Progenitor cell of endocrine pancreas (in vitro differentiated cells): ENCODE measurements around the gene CHAD. TPM values are rescaled to one million over a fixed set of nuclear protein-coding genes. Genes with fewer than 3 reads are reported as not detected.

Source experiments
- DNase-seq: peaks from one replicate; pipeline ENCODE4 v3.0.0; 2021; ENCODE audit warnings: low spot score; ENCODE audit not compliant: unreplicated experiment
- H3K27ac Mint-ChIP-seq: 2 replicates; pipeline ENCODE4 v1.8.0; 2021; ENCODE audit warnings: mild to moderate bottlenecking, moderate library complexity, mixed read lengths
- H3K27me3 Mint-ChIP-seq: 2 replicates; pipeline ENCODE4 v1.8.0; 2021; ENCODE audit warnings: mixed read lengths
- H3K36me3 Mint-ChIP-seq: 2 replicates; pipeline ENCODE4 v1.8.0; 2022; ENCODE audit warnings: mixed read lengths; ENCODE audit not compliant: insufficient read depth
- H3K4me1 Mint-ChIP-seq: 2 replicates; pipeline ENCODE4 v1.8.0; 2021; ENCODE audit warnings: low read depth, mixed read lengths
- H3K4me3 Mint-ChIP-seq: 2 replicates; pipeline ENCODE4 v1.8.0; 2021; ENCODE audit warnings: low read depth, mild to moderate bottlenecking, moderate library complexity, mixed read lengths
- H3K9me3 Mint-ChIP-seq: 2 replicates; pipeline ENCODE4 v1.8.0; 2021; ENCODE audit warnings: low read depth, mixed read lengths
- total RNA-seq: library from RNA; stranded (reverse); gene quantifications from 2 replicates; pipeline ENCODE4 v1.2.1, GENCODE V29; 2021
- TF ChIP-seq, protein P1 (sequence below): fragments of 200-600 bp; sonication (generic); IDR thresholded peaks from one replicate; pipeline ENCODE4 v1.5.0; 2021; ENCODE audit warnings: antibody characterized with exemption, mild to moderate bottlenecking; ENCODE audit not compliant: unreplicated experiment

Gene CHAD
- total RNA-seq, 1 donor from 2014 or later = not detected

DNA sequence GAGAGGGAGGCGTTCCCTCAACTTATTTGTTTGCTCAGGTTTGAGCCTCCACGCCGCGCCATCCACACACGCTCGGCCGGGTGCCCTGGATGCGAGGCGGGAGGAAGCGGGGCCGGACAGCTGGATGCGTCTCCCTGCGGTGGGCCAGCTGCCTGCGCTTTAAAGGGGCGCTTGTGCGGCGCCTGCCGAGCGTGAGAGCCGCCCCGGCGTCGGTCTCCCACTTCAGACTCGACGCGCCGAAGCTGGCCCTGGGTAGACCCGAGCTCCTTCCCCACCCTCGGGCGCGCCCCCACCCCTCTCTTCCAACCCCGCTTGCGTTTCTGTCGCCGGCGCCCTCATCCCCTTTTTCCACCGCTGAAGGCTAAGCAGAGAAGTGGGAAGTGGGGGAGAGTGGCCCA is 527 bp upstream of the CHAD start:
- Mint-ChIP-seq H3K4me3 (no peak overlapping the region), H3K9me3 (no peaks in the 10 kb centered on the region), H3K27ac (no peak overlapping the region), H3K36me3 (peaks cover 12% of the 10 kb centered on the region), H3K4me1 (peaks cover 1% of the 10 kb centered on the region), H3K27me3 (peaks cover 24% of the 10 kb centered on the region)
- TF ChIP-seq, protein P1, sequence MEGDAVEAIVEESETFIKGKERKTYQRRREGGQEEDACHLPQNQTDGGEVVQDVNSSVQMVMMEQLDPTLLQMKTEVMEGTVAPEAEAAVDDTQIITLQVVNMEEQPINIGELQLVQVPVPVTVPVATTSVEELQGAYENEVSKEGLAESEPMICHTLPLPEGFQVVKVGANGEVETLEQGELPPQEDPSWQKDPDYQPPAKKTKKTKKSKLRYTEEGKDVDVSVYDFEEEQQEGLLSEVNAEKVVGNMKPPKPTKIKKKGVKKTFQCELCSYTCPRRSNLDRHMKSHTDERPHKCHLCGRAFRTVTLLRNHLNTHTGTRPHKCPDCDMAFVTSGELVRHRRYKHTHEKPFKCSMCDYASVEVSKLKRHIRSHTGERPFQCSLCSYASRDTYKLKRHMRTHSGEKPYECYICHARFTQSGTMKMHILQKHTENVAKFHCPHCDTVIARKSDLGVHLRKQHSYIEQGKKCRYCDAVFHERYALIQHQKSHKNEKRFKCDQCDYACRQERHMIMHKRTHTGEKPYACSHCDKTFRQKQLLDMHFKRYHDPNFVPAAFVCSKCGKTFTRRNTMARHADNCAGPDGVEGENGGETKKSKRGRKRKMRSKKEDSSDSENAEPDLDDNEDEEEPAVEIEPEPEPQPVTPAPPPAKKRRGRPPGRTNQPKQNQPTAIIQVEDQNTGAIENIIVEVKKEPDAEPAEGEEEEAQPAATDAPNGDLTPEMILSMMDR = no peak
- DNase-seq = no peak

DNA sequence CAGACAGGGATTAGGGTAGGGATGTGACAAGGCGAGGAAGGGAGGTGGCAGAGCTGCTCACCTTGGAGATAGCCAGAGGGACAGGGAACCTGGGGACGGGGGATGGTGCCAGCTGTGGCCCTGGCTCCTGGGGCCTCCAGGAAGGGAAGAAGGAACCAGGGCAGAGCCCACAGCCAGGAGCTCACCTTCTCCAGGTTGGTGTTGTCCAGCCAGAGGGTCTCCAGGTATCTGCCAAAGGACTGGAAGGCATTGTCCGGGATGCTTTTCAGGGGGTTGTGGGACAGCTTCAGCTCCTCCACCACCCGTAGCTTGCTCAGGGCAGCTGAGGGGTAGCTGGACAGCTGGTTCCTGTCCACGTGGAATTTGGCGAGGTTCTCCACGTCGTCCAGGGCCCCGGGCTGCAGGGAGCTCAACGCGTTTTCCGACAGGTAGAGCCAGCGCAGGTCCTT is 801 bp downstream of the CHAD start:
- no peak overlapping the region for H3K27ac Mint-ChIP-seq
- TF ChIP-seq, protein P1 = no peak
- no peak for DNase-seq
- peaks cover 1% of the 10 kb centered on the region for H3K4me1 Mint-ChIP-seq
- H3K9me3 Mint-ChIP-seq = no peaks in the 10 kb centered on the region
- H3K36me3 Mint-ChIP-seq = peaks cover 8% of the 10 kb centered on the region
- peaks cover 22% of the 10 kb centered on the region for H3K27me3 Mint-ChIP-seq
- peak overlapping the region; percentile 35 for H3K4me3 Mint-ChIP-seq

DNA sequence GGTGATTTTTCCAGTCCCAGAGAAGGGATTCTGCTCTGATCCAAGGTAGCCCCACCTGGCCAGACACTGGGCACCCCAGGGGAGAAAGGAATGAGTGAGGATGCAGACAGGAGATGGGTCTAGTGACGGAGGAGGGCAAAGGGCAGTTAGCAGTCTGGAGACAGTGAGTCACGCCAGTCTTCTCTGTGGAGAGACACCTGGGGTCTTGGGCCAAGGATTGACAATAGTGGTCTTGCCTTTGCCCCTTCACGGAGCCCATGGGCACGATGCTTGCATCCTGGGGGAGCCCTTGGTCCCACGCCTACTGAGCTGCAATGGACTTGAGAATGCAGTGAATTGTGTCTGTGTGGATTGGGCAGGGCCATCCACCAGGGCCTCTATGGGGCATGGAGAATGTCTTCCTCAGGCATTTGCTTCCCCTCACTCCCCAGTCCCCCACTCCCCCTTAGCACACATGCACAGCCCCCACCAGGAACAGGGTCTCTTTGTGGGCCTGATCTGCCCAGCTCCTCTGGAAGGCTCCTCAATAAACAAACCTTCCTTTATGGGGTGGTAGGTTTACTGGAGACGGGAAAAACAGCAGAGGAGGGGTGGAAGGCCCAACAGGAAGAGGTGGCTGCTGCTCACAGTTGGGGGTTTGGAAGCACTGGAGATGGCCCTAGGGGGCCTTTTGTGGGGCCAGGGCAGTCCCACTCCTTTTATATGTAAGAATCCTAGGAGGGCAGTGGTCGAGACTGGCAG is 1.4 kb downstream of the CHAD start:
- Mint-ChIP-seq H3K9me3 (no peaks in the 10 kb centered on the region), H3K36me3 (peaks cover 9% of the 10 kb centered on the region), H3K4me3 (no peak overlapping the region), H3K27ac (no peak overlapping the region), H3K27me3 (peaks cover 22% of the 10 kb centered on the region), H3K4me1 (peaks cover 1% of the 10 kb centered on the region)
- TF ChIP-seq, protein P1 = no peak
- no peak for DNase-seq

DNA sequence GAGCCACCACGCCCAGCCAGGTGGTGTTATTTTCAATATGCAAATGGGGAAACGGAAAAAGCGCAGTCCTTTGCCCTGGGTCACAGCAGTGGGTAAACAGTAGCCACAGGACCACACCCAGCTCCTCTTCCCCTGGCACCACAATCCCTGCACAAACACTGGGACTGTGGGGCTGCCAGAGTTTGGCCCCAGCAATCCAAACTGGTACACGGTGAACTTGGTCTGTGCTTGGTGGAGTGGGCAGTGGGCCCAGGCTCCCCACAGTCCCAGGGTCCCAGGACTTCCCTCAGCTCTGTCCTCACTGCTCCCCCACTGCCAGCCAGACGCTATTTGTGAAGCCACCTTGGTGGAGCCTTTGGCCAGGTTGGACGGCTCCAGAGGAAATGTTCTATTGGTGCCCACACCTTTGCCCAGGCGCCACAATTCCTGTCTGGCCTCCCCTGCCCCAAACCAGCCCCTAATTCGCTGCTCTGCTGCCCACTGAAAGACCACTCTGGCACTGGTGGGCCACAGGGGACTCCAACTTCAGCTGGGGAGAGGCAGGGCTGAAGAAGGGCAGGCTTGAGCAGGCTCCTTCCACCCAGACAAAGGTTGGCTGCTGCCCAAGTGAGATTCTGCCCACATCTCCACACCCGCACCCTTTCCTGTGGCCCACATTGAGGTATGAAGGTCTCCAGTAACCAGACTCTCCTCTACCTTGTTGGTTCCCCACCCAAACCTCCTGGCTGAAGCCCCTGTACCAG is 2.1 kb downstream of the CHAD start:
- no peaks in the 10 kb centered on the region for H3K9me3 Mint-ChIP-seq
- DNase-seq = no peak
- H3K27ac Mint-ChIP-seq = no peak overlapping the region

DNA sequence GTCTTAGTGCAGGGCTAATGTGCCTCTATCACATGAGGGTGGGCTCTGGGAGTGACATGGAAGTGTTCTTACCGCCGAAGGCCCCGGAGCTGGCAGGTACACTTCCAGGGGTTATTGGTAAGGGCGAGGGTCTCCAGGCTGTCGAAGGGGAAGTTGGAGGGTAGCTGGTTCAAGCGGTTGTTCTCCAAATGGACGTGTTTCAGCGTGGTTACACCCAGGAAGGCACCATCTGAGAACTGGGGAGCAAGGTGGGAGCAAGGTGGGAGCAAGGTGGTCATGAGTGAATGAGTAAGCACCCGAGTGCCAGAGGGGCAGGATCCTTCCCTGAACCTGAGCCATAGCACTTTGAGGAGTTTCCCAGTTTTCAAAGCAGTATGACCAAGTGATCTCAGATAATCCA is 3.0 kb downstream of the CHAD start:
- Mint-ChIP-seq H3K4me1 (peaks cover 1% of the 10 kb centered on the region), H3K36me3 (peaks cover 7% of the 10 kb centered on the region), H3K9me3 (no peaks in the 10 kb centered on the region), H3K4me3 (no peak overlapping the region), H3K27me3 (peaks cover 18% of the 10 kb centered on the region), H3K27ac (no peak overlapping the region)
- no peak for DNase-seq
- TF ChIP-seq, protein P1 = no peak

More for the DNA sequence above, 2.1 kb downstream of the CHAD start:
- TF ChIP-seq, protein P1 = no peak
- Mint-ChIP-seq H3K27me3 (peaks cover 22% of the 10 kb centered on the region), H3K4me1 (peaks cover 1% of the 10 kb centered on the region), H3K36me3 (peaks cover 7% of the 10 kb centered on the region), H3K4me3 (no peak overlapping the region)
